ENCODE measurements around the gene VAMP1. TPM values are rescaled to one million over a fixed set of nuclear protein-coding genes. Genes with fewer than 3 reads are reported as not detected.

Gene VAMP1
- total RNA-seq, 4 donors from 2014 or later = 2.1 to 6.6 (median 4.4) TPM

DNA sequence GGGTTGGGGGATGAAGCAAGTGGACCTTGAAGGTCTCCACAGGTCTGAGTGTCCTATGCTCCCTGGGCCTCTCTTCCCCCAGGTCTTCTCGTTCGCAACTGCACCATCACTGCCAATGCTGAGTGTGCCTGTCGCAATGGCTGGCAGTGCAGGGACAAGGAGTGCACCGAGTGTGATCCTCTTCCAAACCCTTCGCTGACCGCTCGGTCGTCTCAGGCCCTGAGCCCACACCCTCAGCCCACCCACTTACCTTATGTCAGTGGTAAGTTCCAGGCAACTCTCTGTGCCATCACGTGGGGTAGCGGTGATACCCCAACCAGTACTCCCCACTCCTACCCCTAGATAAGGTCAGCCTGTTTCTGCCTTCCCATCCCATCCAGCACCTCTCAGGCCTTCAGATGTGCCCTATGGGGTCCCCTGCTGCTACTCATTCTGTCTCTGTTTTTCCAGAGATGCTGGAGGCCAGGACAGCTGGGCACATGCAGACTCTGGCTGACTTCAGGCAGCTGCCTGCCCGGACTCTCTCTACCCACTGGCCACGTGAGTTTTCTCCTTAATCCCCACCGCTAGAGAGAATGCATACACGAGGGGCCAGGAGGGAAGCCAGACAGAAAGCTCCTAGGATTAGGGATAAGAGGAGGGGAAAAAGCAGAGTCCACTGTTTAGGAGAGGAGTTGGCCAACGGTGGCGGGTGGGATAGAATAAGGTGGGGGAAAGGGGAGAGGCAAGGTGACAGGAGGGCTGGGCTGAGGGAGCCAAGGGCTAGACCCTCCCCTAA lies 20.2 kb downstream of the VAMP1 start:
- peak in 1 of 2 donors; percentile 79 for DNase-seq (ENCODE audit: low spot score in 2 of 2)
- TF ChIP-seq POLR2A (IDR thresholded peaks at IDR 0.05) = no peak
- TF ChIP-seq, protein P1, sequence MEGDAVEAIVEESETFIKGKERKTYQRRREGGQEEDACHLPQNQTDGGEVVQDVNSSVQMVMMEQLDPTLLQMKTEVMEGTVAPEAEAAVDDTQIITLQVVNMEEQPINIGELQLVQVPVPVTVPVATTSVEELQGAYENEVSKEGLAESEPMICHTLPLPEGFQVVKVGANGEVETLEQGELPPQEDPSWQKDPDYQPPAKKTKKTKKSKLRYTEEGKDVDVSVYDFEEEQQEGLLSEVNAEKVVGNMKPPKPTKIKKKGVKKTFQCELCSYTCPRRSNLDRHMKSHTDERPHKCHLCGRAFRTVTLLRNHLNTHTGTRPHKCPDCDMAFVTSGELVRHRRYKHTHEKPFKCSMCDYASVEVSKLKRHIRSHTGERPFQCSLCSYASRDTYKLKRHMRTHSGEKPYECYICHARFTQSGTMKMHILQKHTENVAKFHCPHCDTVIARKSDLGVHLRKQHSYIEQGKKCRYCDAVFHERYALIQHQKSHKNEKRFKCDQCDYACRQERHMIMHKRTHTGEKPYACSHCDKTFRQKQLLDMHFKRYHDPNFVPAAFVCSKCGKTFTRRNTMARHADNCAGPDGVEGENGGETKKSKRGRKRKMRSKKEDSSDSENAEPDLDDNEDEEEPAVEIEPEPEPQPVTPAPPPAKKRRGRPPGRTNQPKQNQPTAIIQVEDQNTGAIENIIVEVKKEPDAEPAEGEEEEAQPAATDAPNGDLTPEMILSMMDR (IDR thresholded peaks at IDR 0.05) = no peak
- intact Hi-C loops (cut with DNase I; ENCODE audit: low total_unique reads) = no loop called here
- H3K4me3 ChIP-seq (ENCODE audit: low read depth, poor library complexity, severe bottlenecking) = no peak overlapping the region
- WGBS, 2 donors = 75% methylated on average over 16 of the region's 16 CpGs

DNA sequence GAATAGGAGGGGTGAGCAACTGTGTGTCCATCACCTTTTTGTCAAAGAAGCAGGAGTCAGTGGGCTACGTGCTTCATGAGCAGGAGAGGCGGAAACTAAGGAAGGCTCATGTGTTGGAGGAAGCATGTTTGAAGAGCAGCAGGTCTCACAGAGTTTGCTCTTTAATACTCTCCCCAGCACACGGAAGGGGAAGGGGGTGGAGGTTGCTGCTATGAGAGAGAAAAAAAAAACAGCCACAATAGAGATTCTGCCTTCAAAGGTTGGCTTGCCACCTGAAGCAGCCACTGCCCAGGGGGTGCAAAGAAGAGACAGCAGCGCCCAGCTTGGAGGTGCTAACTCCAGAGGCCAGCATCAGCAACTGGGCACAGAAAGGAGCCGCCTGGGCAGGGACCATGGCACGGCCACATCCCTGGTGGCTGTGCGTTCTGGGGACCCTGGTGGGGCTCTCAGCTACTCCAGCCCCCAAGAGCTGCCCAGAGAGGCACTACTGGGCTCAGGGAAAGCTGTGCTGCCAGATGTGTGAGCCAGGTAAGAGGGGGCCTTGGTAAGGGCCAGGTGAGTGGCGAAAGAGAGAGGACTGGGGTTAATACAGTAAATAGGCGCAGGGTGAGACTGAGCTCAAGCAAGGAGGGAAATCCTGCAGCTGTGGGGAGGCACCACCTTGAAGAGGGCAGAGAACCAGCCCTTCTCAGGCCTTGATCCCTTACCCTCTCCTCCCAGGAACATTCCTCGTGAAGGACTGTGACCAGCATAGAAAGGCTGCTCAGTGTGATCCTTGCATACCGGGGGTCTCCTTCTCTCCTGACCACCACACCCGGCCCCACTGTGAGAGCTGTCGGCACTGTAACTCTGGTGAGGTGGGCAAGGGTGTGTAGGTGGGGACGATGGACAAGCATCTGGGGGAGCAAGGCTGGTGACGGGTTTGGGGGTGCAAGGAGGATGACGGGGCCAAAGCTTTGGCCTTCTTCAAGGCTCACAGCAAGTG lies 25.5 kb downstream of the VAMP1 start, which contains the start of gene CD27:
Gene CD27 (plus strand): TSS at position 252 of the 985 bp plus-strand sequence. CDS start 141 bp downstream, at position 393.
- 85 to 86% methylated on average over 16 of the region's 16 CpGs for WGBS, 2 donors
- H3K4me3 ChIP-seq (ENCODE audit: low read depth, poor library complexity, severe bottlenecking) = no peak within 1 kb of the TSS
- no peak for TF ChIP-seq POLR2A (IDR thresholded peaks at IDR 0.05)
- TF ChIP-seq, protein P1 (IDR thresholded peaks at IDR 0.05) = no peak
- no peak for DNase-seq (ENCODE audit: low spot score in 2 of 2)
- intact Hi-C loops (cut with DNase I; ENCODE audit: low total_unique reads) = no loop called here

DNA sequence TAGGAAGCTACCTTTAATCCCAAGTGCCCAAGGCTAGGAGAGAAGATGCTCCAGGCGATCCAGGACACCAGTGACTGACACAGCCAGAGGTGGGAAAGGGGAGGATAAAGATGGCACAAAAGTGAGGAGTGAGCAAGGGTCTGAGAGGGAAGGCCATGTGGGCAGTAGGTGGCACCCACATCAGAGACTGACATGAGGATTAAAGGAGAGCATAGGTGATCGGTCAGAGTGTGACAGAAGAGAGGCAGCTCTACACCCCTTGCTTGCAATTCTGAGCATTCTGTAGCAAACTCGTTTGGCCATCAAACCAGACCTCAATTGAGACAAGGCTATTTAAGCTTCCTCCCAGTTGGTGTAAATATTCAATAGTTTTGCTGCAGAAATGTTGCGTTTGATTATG lies 26.4 kb downstream of the VAMP1 start:
- WGBS, 2 donors = 81 to 91% methylated on average over 4 of the region's 4 CpGs
- DNase-seq (ENCODE audit: low spot score in 2 of 2) = no peak
- no peak for TF ChIP-seq POLR2A (IDR thresholded peaks at IDR 0.05)
- TF ChIP-seq, protein P1 (IDR thresholded peaks at IDR 0.05) = no peak
- no peak overlapping the region for H3K4me3 ChIP-seq (ENCODE audit: low read depth, poor library complexity, severe bottlenecking)
- intact Hi-C loops (cut with DNase I; ENCODE audit: low total_unique reads) = no loop called here

DNA sequence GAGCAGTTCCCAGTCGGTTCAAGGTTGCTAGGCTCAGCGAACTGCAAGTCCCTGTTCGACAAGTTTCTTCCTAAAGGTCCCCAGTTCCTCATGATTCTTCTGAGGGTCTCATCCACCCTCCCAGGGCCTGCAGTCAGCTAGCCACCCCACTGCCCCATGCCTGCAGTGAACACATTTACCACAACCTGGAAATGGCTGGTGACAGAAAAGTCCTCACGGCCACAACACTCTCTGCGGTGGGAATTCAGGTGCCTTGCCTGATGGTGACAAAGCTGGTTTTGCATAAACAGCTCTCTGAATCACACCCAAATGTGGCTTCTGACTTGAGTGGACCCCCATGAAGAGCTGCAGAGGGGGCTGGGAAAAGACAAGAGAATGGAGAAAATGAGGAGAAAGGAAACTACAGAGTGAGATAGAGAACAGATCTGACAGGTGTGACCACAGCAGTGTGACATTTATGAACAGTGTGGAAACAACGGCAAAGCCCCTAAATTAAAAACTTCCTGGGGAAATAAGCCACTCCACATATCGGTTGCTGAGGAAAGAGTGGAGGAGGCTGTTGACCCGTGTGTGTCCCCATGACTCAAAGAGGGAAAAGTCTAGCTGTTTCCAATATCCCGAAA lies 27.0 kb downstream of the VAMP1 start:
- DNase-seq (ENCODE audit: low spot score in 2 of 2) = no peak
- TF ChIP-seq, protein P1 (IDR thresholded peaks at IDR 0.05) = no peak
- TF ChIP-seq POLR2A (IDR thresholded peaks at IDR 0.05) = no peak
- no peak overlapping the region for H3K4me3 ChIP-seq (ENCODE audit: low read depth, poor library complexity, severe bottlenecking)
- intact Hi-C loops (cut with DNase I; ENCODE audit: low total_unique reads) = no loop called here
- WGBS, 2 donors = 63 to 71% methylated on average over 8 to 9 of the region's 9 CpGs

- 84 to 88% methylated on average over 9 of the region's 9 CpGs for WGBS, 2 donors
- intact Hi-C loops (cut with DNase I; ENCODE audit: low total_unique reads) = no loop called here
Observed at GRCh38 chr12:6442836-6443235, 27.6 kb downstream of the VAMP1 start.

More at GRCh38 chr12:6442836-6443235, 27.6 kb downstream of the VAMP1 start:
- no peak overlapping the region for H3K4me3 ChIP-seq (ENCODE audit: low read depth, poor library complexity, severe bottlenecking)
- TF ChIP-seq POLR2A (IDR thresholded peaks at IDR 0.05) = no peak
- TF ChIP-seq, protein P1 (IDR thresholded peaks at IDR 0.05) = no peak
- no peak for DNase-seq (ENCODE audit: low spot score in 2 of 2)

Data from lower leg skin (tissue), 4 donors.